ENCODE data around the gene SHKBP1. TPM values are rescaled to one million over a fixed set of nuclear protein-coding genes. Genes with fewer than 3 reads are reported as not detected.
"Not testable (repeated sequence)": the region's sequence is repeated elsewhere in the genome, so short reads cannot be mapped to it uniquely, and the experiment has no call there.

Gene SHKBP1, protein sequence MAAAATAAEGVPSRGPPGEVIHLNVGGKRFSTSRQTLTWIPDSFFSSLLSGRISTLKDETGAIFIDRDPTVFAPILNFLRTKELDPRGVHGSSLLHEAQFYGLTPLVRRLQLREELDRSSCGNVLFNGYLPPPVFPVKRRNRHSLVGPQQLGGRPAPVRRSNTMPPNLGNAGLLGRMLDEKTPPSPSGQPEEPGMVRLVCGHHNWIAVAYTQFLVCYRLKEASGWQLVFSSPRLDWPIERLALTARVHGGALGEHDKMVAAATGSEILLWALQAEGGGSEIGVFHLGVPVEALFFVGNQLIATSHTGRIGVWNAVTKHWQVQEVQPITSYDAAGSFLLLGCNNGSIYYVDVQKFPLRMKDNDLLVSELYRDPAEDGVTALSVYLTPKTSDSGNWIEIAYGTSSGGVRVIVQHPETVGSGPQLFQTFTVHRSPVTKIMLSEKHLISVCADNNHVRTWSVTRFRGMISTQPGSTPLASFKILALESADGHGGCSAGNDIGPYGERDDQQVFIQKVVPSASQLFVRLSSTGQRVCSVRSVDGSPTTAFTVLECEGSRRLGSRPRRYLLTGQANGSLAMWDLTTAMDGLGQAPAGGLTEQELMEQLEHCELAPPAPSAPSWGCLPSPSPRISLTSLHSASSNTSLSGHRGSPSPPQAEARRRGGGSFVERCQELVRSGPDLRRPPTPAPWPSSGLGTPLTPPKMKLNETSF
- total RNA-seq: 1.6 TPM

DNA sequence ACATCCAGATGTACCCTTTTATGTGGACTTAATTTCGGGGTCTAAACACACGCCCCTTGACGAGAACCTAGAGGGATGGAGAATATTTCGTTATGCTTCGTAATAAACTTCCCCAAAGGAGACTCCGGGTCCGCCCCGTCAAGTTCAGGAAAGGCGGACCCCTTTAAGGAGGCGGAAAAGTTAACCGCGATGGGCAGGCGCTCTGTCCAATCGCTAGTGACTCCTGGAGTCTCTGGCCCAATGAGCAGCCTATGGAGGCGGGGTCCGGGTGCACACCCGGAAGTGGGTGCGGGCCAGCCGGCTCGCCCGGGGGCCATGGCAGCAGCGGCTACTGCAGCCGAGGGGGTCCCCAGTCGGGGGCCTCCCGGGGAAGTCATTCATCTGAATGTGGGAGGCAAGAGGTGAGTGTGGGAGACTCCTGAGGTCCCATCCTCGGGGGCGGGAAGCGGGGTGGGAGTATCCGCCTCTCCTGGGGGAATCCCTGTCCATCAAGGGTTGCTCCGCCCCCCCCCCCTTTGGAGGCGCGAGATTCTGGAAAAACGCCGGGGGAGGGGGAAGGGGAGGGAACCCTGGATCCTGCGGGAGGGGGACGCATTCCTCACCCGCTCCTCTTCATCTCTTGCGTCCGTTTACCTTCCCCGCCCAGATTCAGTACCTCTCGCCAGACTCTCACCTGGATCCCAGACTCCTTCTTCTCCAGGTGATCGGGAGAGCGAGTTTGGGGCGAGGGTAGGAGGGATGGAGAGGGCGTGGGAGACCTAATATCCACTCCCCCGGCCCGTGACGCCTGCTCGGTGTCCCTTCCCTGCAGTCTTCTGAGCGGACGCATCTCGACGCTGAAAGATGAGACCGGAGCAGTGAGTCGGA is at the start of gene SHKBP1:
SHKBP1 (plus strand) TSS at position 289 of the 867 bp plus-strand sequence; CDS start at position 316, 27 bp downstream.
- no peak for FAIRE-seq
- peak; percentile 96 to 99 for DNase-seq (ENCODE audit: low spot score in 2 of 2)

DNA sequence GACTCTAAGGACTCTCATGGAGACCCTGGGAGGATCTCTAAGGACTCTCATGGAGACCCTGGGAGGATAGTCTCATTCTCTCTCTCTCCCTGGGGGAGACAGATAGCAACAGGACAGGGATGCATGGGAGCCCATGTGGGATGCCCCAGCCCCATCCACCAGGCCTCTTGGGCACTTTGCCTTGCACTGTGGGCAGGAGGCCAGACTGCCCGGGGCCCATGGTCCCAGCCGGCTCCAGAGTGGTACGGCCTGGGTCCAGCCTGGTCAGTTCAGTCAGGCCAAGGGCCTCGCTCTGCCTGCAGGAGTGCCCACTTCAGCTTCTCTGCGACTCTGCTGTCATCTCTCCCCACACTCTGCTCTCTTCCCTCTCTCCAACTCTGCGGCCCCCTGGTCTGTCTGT is 48.6 kb upstream of the SHKBP1 start:
- DNase-seq (ENCODE audit: low spot score in 2 of 2) (no peak), FAIRE-seq (no peak)

DNA sequence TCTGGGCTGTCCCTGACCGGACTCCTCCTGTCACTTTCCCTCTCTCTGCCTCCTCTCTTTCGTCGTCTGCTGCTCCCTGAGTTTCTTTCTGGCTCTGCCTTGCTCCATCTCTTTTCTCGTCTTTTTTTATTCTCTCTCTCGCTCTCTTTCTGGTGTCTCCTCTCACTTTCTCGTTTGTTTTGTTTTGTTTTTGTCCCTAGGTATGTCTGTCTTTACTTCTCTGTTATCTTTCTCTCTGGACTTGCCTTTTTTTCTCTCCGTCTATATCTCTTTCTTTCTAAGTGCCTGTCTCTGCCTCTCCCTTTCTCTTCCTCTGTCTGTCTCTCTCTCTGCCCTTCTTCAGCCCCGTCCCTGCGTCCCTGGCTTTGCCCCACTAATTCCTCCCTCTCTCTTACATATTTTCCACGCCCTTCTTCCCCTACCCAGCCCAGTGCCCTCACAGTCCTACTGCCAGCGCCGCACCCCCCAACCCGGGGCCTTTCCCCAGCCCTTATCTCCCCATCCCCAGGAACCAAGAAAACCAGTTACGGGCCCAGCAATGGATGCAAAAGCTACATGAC is 48.1 kb upstream of the SHKBP1 start:
- no peak for DNase-seq (ENCODE audit: low spot score in 2 of 2)
- FAIRE-seq: no peak

DNA sequence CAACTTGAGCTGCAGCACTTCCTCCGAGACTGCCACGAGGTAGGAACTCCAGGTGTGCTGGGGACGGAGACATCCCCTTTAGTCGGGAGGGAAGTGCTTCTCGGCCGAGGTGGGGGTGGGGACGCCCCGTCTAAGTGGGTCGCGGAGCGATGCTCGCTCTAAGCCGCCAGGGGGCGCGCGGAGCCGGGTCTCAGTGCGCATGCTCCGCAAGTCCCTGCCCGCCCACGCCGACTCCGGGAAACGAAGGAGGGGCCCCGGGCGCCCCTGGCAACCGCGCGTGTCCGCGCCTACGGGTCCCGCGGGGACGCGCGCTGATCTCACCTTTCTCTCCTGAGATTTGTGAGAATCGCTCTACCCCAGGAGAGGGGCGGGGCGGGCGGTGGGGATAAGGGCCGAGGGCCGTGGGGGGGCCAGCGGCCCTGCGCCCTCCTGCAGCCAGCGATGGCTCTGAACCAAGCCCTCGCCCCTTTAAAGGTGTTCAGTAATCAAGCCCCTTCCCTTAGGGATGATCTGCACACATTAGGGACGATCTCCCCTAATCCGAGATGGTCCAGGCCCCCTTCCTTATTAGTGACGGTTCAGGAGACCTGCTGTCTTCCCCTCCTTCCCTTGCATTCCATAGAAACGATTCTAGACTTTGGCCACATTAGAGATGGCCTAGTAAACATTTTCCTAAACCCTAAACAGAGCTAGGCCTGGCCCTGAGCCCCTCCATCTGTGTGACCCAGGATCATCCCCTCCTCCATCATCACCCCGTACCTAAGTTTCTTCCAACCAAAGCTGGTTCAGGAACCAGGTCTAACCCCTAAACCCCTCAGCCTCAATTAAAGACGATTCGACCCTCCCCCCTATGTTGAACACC is 47.3 kb upstream of the SHKBP1 start:
- DNase-seq (ENCODE audit: low spot score in 2 of 2) (peak; percentile 98 to 99), FAIRE-seq (no peak)

DNA sequence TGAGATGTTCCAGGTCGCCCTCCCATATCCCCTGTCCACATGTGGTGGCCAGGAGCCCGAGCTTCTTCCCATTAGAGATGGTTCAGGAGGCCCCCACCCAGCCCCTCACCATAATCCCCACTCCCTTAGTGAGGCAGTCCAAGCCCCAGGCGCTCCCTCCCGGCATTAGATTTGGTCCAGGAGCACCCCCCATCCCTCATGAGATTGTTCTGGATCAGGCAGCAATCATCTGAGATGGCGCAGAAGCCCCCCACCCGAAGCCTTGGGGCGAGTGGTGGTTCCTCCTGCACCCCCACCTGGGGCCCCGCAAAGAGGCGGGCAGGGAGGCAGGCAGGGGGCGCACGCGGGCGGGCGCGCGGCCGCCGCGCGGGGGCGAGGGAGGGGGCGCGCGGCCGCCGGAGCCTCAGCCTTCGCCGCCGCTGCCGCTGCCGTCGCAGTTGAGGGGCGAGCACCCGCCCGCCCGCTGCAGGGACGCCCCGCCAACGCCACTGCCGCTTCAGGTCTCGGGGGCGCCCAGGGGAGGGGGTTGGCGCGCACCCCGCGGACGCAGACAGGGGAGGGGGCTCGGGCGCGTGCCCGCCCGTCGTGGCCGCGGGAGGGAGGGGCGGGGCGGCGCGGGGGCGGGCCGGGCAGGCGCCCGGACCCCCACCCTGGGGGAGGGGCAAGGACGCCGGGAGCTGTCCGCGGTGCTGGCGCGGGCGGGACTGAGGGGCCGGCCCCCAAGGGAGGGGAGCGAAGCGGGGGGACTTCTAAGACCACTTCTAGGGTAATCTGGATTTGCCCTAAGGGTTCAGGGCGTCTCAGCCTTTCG is 46.4 kb upstream of the SHKBP1 start:
- FAIRE-seq: no peak
- DNase-seq (ENCODE audit: low spot score in 2 of 2): peak; percentile 70 to 74

DNA sequence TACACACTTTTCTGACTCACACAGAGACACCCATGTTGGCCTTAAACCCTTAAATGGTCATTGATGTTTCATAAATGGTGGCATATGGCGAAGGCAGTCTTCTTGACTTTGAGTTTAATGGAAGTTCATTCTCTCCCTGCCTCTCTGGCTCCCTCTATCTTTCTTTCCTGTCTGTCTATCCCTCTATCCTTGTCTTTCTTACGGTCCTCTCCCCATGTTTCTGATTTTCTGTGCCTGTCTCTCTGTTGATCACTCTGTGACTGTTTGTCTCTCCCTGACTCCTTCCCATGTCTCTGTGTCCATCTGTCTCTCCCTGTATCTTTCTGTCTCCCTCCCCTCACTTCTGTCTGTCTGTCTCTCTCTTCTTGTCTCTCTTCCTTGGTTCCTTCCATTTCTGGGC is 43.2 kb upstream of the SHKBP1 start:
- FAIRE-seq (no peak), DNase-seq (ENCODE audit: low spot score in 2 of 2) (no peak)

DNA sequence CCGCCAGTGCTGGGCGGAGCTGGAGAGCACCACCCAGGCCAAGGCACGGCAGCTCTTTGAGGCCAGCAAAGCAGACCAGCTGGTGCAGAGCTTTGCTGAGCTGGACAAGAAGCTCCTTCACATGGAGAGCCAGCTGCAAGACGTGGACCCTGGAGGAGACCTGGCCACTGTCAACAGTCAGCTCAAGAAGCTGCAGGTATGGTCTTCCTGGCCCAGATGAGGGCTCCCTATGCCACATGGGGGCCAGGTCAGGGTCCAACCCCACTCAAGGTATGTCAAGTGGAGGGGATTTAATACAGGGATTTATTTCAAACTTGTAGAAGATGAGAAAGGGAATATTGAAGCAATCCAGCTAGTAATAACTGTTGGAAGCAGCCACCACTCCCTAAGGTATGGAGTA is 42.5 kb upstream of the SHKBP1 start:
- FAIRE-seq: no peak

DNA sequence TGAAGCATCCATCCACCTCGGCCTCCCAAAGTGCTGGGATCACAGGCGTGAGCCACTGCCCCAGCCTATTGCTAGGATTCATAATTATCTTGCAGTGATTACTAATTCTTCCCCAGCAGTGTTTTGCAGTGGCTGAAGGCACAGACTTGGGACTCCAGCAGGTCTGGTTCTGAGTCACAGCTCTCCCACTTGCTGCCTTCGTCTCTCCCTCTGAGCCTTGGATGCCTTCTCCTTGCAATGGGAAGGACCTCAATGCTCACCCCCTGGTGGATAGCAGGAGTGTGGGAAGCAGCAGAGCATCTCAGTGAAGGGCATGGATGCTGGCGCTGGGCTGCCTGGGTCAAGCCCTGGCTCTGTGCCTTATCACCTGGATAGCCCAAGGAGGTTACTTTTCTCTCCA is 37.6 kb upstream of the SHKBP1 start:
- FAIRE-seq (no peak), DNase-seq (ENCODE audit: low spot score in 2 of 2) (no peak)

More for the DNA sequence above, 42.5 kb upstream of the SHKBP1 start:
- DNase-seq (ENCODE audit: low spot score in 2 of 2): no peak

DNA sequence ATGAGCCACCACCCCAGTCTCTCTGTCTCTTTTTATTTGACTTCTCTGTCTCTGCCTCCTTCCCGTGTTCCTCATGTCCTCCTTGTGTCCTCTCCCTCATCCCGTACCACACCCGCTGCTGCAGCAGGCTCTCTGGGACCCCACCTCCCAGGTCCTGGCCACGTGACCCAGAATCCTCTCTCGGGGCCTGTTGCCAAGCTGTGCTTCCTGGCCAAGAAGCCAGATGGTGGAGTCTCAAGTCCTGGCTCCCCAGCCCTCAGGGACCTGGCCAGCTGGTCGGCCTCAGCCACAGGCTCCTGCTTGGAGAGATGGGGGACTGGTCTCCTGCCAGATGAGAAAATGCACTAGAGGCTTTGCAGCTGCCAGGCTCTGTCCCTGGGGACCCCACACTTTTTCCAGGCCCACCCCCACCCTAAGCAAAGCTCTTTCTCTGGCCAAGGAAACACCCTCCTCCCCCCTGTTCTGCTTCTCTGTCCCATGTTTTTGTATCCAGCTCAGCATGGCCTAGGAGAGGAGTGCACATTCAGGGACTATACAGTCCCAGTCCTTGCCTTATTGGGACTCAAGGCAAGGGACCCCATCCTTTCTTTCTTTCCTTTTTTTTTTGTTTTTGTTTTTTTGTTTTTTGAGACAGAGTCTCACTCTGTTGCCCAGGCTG is 34.3 kb upstream of the SHKBP1 start:
- DNase-seq (ENCODE audit: low spot score in 2 of 2) (no peak), FAIRE-seq (no peak)

DNA sequence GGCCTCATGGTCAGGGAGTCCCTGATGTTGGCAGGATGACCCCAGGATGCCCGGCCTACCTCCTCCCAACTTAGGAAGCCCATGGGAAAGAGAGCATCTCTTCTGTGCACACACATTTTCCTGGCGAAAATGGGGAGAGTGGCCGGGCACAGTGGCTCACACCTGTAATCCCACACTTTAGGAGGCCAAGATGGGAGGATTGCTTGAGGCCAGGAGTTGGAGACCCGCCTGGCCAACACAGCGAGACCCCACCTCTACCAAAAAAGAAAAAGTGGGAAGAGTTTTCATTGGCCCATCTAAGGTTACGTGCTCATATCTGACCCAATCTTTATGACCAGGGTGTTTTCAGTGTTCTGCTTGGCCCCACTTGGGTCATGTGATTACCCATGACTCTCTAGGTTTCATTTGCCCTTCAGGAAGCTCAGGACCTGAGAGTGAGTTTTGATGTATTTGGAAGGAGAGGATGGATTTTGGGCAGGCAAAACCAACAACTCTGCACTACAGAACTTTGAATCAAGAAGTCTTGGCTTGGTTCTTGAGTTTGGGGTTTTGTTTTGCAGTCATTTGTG is 33.6 kb upstream of the SHKBP1 start:
- FAIRE-seq (no peak), DNase-seq (ENCODE audit: low spot score in 2 of 2) (no peak)

DNA sequence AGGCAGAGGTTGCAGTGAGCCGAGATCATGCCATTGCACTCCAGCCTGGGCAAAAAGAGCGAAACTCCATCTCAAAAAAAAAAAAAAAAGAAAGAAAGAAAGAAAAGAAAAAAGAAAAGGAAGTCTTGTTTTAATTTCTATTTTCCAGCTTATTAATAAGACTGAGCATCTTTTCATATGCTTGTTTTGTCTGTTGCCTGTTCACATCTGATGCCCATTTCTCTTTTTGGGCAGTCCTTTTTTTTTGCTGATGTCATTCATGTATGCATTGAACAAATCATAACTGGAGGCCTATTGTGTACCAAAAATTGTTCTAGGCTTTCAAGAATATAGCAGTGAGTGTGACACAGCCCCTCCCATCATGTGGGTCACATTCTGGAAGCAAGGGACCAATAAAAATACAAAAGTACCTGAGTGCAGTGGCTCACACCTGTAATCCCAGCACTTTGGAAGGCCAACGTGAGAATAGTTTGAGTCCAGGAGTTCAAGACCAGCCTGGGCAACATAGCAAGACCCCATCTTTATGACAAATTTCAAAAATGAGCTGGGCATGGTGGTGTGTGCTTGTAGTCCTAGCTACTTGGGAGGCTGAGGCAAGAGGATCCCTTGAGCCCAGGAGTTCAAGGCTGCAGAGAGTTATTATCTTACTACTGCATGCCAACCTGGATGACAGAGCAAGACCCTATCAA is 30.4 kb upstream of the SHKBP1 start:
- not testable (repeated sequence) for FAIRE-seq

DNA sequence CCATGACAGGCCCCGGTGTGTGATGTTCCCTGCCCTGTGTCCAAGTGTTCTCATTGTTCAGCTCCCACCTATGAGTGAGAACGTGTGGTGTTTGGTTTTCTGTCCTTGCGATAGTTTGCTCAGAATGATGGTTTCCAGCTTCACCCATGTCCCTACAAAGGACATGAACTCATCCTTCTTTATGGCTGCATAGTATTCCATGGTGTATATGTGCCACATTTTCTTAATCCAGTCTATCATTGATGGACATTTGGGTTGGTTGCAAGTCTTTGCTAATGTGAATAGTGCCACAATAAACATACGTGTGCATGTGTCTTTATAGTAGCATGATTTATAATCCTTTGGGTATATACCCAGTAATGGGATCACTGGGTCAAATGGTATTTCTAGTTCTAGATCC is 29.5 kb upstream of the SHKBP1 start:
- FAIRE-seq; DNase-seq (ENCODE audit: low spot score in 2 of 2): not testable (repeated sequence)

More for the DNA sequence above, 30.4 kb upstream of the SHKBP1 start:
- DNase-seq (ENCODE audit: low spot score in 2 of 2): not testable (repeated sequence)

DNA sequence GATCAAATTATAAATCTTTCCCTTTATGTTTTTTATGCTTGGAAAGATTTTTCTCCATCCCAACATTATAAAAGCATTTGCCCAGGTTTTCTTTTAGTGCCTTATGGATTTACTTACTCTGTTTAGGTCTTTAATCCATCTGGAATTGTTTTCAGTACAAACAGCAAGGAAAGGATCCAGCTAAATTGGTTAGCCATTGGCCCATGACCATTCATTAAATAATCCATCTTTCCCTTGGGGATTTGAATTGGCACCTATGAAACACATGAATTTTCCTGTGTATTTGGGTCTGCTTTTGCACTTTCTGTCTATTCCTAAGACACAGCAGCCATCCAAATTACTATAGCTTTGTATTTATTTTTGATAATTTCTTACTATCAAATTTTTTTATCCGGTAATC is 28.8 kb upstream of the SHKBP1 start:
- no peak for DNase-seq (ENCODE audit: low spot score in 2 of 2)
- no peak for FAIRE-seq

DNA sequence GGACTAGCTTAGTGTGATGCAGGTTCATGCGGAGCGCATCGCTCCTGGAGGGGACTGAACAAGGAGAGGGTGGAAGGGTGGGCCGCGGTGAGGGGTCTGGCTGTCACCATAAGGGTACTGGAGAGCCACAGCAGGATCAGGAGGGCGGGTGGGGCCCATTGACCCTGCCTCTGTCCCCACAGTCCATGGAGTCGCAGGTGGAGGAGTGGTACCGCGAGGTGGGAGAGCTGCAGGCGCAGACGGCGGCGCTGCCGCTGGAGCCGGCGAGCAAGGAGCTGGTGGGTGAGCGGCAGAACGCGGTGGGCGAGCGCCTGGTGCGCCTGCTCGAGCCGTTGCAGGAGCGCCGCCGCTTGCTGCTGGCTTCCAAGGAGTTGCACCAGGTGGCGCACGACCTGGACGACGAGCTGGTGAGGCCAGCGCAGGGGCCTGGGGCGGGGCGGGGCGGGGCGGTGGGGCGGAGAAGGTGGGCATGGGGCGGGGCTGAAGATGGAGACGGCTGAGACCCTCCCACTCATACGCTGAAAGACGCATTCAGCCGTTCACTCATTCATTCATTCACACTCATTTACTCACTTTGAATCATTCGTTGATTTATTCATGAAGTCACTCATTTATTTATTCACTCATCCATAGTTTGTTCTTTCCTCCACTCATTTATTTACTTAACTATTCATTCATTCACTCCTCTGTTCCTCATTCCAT is 27.5 kb upstream of the SHKBP1 start:
- FAIRE-seq (no peak), DNase-seq (ENCODE audit: low spot score in 2 of 2) (no peak)

DNA sequence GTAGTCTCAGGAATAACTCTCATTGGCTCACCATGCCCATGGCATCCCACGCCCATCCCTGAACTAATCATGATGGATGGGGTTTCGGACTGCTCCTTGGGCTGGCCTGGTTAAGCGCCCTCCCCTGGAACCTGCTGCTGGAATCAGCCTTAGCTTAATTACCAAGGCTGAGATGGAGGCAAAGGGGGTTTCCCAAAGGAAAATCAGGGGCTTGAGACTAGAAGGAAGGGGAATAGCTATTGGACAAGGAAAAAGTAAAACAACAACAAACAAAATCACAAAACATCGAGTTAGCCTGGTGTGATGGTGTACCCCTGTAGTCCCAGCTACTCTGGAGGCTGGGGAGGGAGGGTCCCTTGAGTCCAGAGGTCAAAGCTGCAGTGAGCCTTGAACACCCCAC is 25.7 kb upstream of the SHKBP1 start:
- FAIRE-seq (no peak), DNase-seq (ENCODE audit: low spot score in 2 of 2) (no peak)

DNA sequence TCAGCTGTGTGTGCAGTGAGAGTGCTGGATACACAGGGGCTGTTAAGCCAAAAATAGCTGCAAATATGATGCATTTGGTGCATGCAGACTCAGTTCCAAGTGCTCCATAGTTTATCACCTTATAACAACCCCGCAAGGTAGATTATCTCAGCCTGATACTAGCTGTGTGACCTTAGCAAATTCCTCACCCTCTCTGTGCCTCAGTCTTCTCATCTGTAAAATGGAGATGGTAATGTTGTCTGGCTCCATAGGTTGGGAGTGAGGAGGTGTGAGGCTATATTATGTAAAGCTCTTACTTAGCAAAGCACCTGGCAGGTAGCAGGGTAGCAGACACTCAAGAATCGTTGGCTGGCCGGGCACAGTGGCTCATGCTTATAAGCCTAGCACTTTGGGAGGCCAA is 23.8 kb upstream of the SHKBP1 start:
- no peak for FAIRE-seq
- DNase-seq (ENCODE audit: low spot score in 2 of 2): no peak
